H54 (cell line): ENCODE measurements around the gene STAMBP.

Source experiments
- DNase-seq: peaks from one replicate; pipeline ENCODE4 v3.0.0; 2011; ENCODE audit warnings: low spot score, mixed read lengths; ENCODE audit not compliant: insufficient read length
- FAIRE-seq: peaks from 3 replicates; lab custom pipeline; 2011; peaks lifted over from hg19 to GRCh38; lab: Jason Lieb, UNC
- POLR2A ChIP-seq: IDR thresholded peaks from 2 replicates; pipeline ENCODE4 v1.6.1; 2011; ENCODE audit warnings: low read depth, mild to moderate bottlenecking, low read length

Gene STAMBP

GRCh38 chr2:73888388-73888787 is 59.6 kb downstream of the STAMBP start:
- FAIRE-seq (no peak), DNase-seq (no peak)
- TF ChIP-seq POLR2A = no peak

GRCh38 chr2:73889206-73889605 is 60.4 kb downstream of the STAMBP start:
- DNase-seq (no peak), FAIRE-seq (no peak)
- TF ChIP-seq POLR2A = no peak

GRCh38 chr2:73890301-73891092 is 61.7 kb downstream of the STAMBP start:
- TF ChIP-seq POLR2A = no peak
- DNase-seq = peak; percentile 35
- FAIRE-seq = peak; percentile 82

GRCh38 chr2:73891276-73891901 is 62.6 kb downstream of the STAMBP start:
- DNase-seq = no peak
- TF ChIP-seq POLR2A = no peak
- no peak for FAIRE-seq

GRCh38 chr2:73892631-73893329 is 64.0 kb downstream of the STAMBP start, which contains the start of gene ACTG2:
ACTG2 (plus strand) TSS chr2:73893008; CDS start chr2:73901312, 8,304 bp downstream.
- TF ChIP-seq POLR2A = no peak
- DNase-seq (no peak), FAIRE-seq (no peak)

- TF ChIP-seq POLR2A = no peak
- no peak for FAIRE-seq
- no peak for DNase-seq
Measured at GRCh38 chr2:73893764-73894474, 65.2 kb downstream of the STAMBP start.

- no peak for TF ChIP-seq POLR2A
- no peak for FAIRE-seq
- no peak for DNase-seq
Measured at GRCh38 chr2:73894475-73894850, 65.7 kb downstream of the STAMBP start.

GRCh38 chr2:73894877-73895276 is 66.1 kb downstream of the STAMBP start:
- no peak for TF ChIP-seq POLR2A
- FAIRE-seq (no peak), DNase-seq (no peak)

- FAIRE-seq = no peak
- no peak for TF ChIP-seq POLR2A
- no peak for DNase-seq
Measured at GRCh38 chr2:73895473-73895872, 66.7 kb downstream of the STAMBP start.

GRCh38 chr2:73896362-73897239 is 67.8 kb downstream of the STAMBP start:
- no peak for FAIRE-seq
- no peak for DNase-seq
- TF ChIP-seq POLR2A = no peak

- no peak for FAIRE-seq
- no peak for DNase-seq
- TF ChIP-seq POLR2A = no peak
Measured at GRCh38 chr2:73897240-73897583, 68.5 kb downstream of the STAMBP start.

- no peak for TF ChIP-seq POLR2A
- no peak for DNase-seq
- no peak for FAIRE-seq
Measured at GRCh38 chr2:73897934-73898333, 69.2 kb downstream of the STAMBP start.
